ENCODE results near the gene NACA2. TPM values are rescaled to one million over a fixed set of nuclear protein-coding genes. Genes with fewer than 3 reads are reported as not detected.

Gene NACA2
- total and polyA plus RNA-seq, 2 of the 4 experiments (the other 2 are of a cell fraction), result not detected

GRCh38 chr17:61545335-61545938 is 45.6 kb downstream of the NACA2 start:
- Histone ChIP-seq H3K79me1 (ENCODE audit: low read depth in 1 of 2, low read length in 2 of 2) (no peaks in the 10 kb centered on the region), H2AK5ac (ENCODE audit: low read depth, low read length) (no peak overlapping the region), H3K4ac (ENCODE audit: low read depth, low read length) (no peak overlapping the region), H3K27me3 (ENCODE audit: control insufficient read depth, insufficient read depth, low read length) (peaks cover 5% of the 10 kb centered on the region), H4K20me1 (ENCODE audit: insufficient read depth, low read length) (no peaks in the 10 kb centered on the region), H3K56ac (ENCODE audit: extremely low read depth, insufficient read depth, low read length) (no peak overlapping the region), H3K4me2 (ENCODE audit: low read depth, low read length) (no peak overlapping the region), H2BK15ac (ENCODE audit: low read depth, low read length) (no peak overlapping the region), H3K14ac (replicated peaks; ENCODE audit: low read depth, low read length) (no peak overlapping the region), H3K9me3 (ENCODE audit: control insufficient read depth, insufficient read depth, low read length) (peaks cover 6% of the 10 kb centered on the region; the same call in 1 of the 2 replicates), H4K5ac (ENCODE audit: low read depth, low read length) (no peak overlapping the region), H3K23ac (ENCODE audit: low read depth, low read length) (no peak overlapping the region), H3K9ac (ENCODE audit: low read depth, low read length) (no peak overlapping the region), H3K9me1 (ENCODE audit: insufficient read depth, low read length) (no peaks in the 10 kb centered on the region), H3K4me3 (ENCODE audit: insufficient read depth, low read depth, low read length) (no peak overlapping the region), H2AK9ac (replicated peaks; ENCODE audit: low read depth, low read length, poor library complexity) (no peak overlapping the region), H3K4me1 (ENCODE audit: control insufficient read depth, insufficient read depth, low read length) (no peaks in the 10 kb centered on the region), H4K91ac (ENCODE audit: insufficient read depth, low read depth, low read length) (no peak overlapping the region), H2AFZ (replicated peaks; ENCODE audit: low read length, poor library complexity) (no peak overlapping the region), H2BK5ac (ENCODE audit: low read depth, low read length, poor library complexity, severe bottlenecking) (no peak overlapping the region), H3K18ac (ENCODE audit: low read depth, low read length) (no peak overlapping the region), H4K8ac (ENCODE audit: low read depth in 2 of 2, low read length in 2 of 2) (no peak overlapping the region), H2BK20ac (ENCODE audit: low read depth, low read length) (no peak overlapping the region), H3K27ac (ENCODE audit: insufficient read depth, low read length) (no peak overlapping the region), H2BK120ac (ENCODE audit: low read depth, low read length) (no peak overlapping the region), H3K36me3 (ENCODE audit: control insufficient read depth, insufficient read depth, low read length) (no peaks in the 10 kb centered on the region)
- BruUV-seq (replicated peaks), result no TSS peak
- in situ Hi-C loops (cut with MboI; ENCODE audit: low sequenced_read_pairs), result no loop called here
- no peak for ATAC-seq (ENCODE audit: low read depth)
- DNase-seq, result no peak
- CTCF ChIA-PET, result no interaction called here
- POLR2A ChIA-PET (ENCODE audit: unreplicated experiment), result no interaction called here
- TF ChIP-seq CHD1 (IDR thresholded peaks at IDR 0.05; ENCODE audit: low read depth, low read length) (no peak), ELK1 (IDR thresholded peaks at IDR 0.05; ENCODE audit: borderline replicate concordance, low read depth, low read length) (no peak), RCOR1 (IDR thresholded peaks at IDR 0.05; ENCODE audit: insufficient replicate concordance, low read length) (no peak), RAD21 (IDR thresholded peaks at IDR 0.05; ENCODE audit: low read length) (no peak), POLR2A (IDR thresholded peaks at IDR 0.05; ENCODE audit: low read depth, low read length) (no peak), FOS (IDR thresholded peaks at IDR 0.05; ENCODE audit: low read depth, low read length) (no peak), CEBPB (IDR thresholded peaks at IDR 0.05; ENCODE audit: low read depth, low read length) (no peak), SMC3 (IDR thresholded peaks at IDR 0.05; ENCODE audit: low read depth, low read length) (no peak), RFX5 (IDR thresholded peaks at IDR 0.05; ENCODE audit: low read depth, low read length) (no peak), USF2 (IDR thresholded peaks at IDR 0.05; ENCODE audit: low read depth, low read length) (no peak), NFE2L2 (IDR thresholded peaks at IDR 0.05; ENCODE audit: low read depth, low read length) (no peak), MAFK (IDR thresholded peaks at IDR 0.05; ENCODE audit: low read depth, low read length) (no peak), BHLHE40 (IDR thresholded peaks at IDR 0.05; ENCODE audit: low read depth, low read length) (no peak)
- WGBS, 2 experiments (ENCODE audit: extremely low coverage in 2 of 2, insufficient read length in 1 of 2), result no CpG with 5 or more reads among the region's 1 CpG
- dilution Hi-C loops (cut with HindIII; ENCODE audit: low sequenced_read_pairs, unreplicated experiment), result no loop called here
- intact Hi-C loops (cut with micrococcal nuclease), result no loop called here

All from IMR-90 (cell line).